ENCODE data around the gene SLC6A9. TPM values are rescaled to one million over a fixed set of nuclear protein-coding genes. Genes with fewer than 3 reads are reported as not detected.

SLC6A9 gene
- total and polyA plus RNA-seq, 2 donors (not counting 1 experiment from before 2014, with no cell fraction given), result 0.28 to 5.5 TPM

DNA sequence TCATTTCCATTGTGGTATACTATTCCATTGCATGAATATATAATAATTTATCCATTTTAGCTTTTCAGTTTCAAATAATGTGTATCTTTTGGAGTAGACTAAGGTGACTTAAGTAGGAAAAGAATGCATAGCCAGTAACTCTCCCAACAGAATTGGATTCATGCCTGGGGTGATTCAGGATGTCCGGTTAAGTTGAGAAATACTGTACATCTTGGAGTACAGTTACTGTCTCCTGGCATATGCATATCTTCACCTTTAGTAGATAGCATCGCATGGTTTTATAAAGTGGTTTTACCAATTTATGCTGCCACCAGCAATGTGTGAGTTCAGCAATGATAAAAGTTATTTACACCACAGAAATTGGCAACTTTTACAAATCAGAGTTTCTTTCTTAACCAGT lies 18.6 kb upstream of the SLC6A9 start:
- ChIA-PET POLR2A (no interaction called here), CTCF (interaction anchor here (1.0 to 6.6 kb wide), 9 partner anchors 10 to 520 kb away, joined by 3 to 89 read pairs (median 17); partner anchors contain the start of gene PTPRF)
- peaks cover 18% of the 10 kb centered on the region for H3K27me3 Mint-ChIP-seq
- intact Hi-C loops (cut with micrococcal nuclease), result loop anchor here (5.0 kb wide), 1 partner anchor 118 kb away; the partner anchor contains the start of gene ARTN
- Histone ChIP-seq H3K79me2 (ENCODE audit: control insufficient read depth, insufficient read depth, low read length) (no peaks in the 10 kb centered on the region), H3K9ac (ENCODE audit: low read length) (no peak overlapping the region), H4K20me1 (ENCODE audit: control insufficient read depth, insufficient read depth, low read length, poor library complexity, severe bottlenecking) (no peaks in the 10 kb centered on the region), H3K9me3 (ENCODE audit: control extremely low read depth in 1 of 3, control insufficient read depth in 2 of 3, insufficient read depth in 1 of 3, low read length in 2 of 3) (no peaks in the 10 kb centered on the region), H3K4me3 (ENCODE audit: control extremely low read depth in 1 of 5, extremely low read depth in 1 of 5, insufficient read depth in 1 of 5, low read depth in 2 of 5, low read length in 4 of 5) (no peak overlapping the region), H3K4me1 (ENCODE audit: control insufficient read depth in 2 of 2, insufficient read depth in 2 of 2, low read length in 2 of 2) (peaks cover 0 to 3% of the 10 kb centered on the region in 2 donors), H3K27me3 (replicated peaks in 1 of 4; ENCODE audit: control extremely low read depth in 1 of 4, control insufficient read depth in 3 of 4, insufficient read depth in 4 of 4, low read length in 3 of 4) (peaks cover 0 to 7% (median 0%) of the 10 kb centered on the region in 4 experiments), H3K4me2 (replicated peaks; ENCODE audit: low read depth, low read length, poor library complexity, severe bottlenecking) (no peak overlapping the region), H2AFZ (ENCODE audit: insufficient read depth, low read depth, low read length, poor library complexity, severe bottlenecking) (no peak overlapping the region), H3K27ac (ENCODE audit: low read length in 2 of 2) (no peak overlapping the region), H3K36me3 (replicated peaks in 1 of 2; ENCODE audit: control extremely low read depth in 1 of 2, control insufficient read depth in 1 of 2, extremely low read depth in 1 of 2, insufficient read depth in 2 of 2, low read length in 1 of 2) (no peaks in the 10 kb centered on the region)
- no peak for TF ChIP-seq EZH2 (IDR thresholded peaks at IDR 0.05; ENCODE audit: borderline replicate concordance, insufficient read depth, low read depth, low read length, poor library complexity, severe bottlenecking)
- TF ChIP-seq CTCF (IDR thresholded peaks at IDR 0.05), result no peak
- peaks cover 6% of the 10 kb centered on the region for H3K4me1 Mint-ChIP-seq
- ATAC-seq (ENCODE audit: low read depth) (no peak), DNase-seq (no peak)
- no peaks in the 10 kb centered on the region for H3K9me3 Mint-ChIP-seq (ENCODE audit: insufficient read depth)
- H3K4me3 Mint-ChIP-seq, result no peak overlapping the region
- no peak overlapping the region for H3K27ac Mint-ChIP-seq
- no CpG with 5 or more reads among the region's 2 CpGs for WGBS (ENCODE audit: insufficient coverage)

DNA sequence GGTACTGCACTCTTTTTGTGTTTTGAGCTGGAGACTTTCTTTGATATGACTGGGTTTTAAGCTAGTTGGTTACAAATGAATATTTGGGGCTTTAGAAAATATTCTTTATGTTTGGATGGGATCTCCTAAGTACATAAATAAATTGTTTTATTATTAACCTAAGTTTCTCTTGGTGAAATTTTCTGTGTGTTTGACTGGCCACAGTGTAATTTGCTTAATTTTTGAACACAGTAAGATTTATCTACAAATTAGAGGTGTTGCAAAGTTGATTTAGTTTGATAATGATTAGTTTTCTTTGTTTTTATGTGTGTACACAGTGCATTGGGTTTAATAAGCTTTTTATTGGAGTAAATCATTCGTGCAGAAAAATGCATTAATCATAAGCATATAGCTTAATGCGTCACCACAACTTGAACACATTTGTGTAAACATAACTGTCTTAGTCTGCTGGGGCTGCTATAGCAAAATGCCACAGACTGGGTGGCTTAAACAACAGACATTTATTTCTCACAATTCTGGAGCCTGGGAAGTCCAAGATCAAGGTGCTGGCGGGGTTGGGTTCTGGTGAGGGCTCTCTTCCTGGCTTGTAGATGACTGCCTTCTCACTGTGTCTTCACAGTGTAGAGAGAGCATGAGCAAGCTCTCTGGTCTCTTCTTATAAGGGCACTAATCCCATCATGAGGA lies 17.4 kb upstream of the SLC6A9 start:
- H4K20me1 ChIP-seq (ENCODE audit: control insufficient read depth, insufficient read depth, low read length, poor library complexity, severe bottlenecking), result no peaks in the 10 kb centered on the region
- H3K27ac Mint-ChIP-seq, result no peak overlapping the region
- H3K27me3 Mint-ChIP-seq, result peaks cover 22% of the 10 kb centered on the region
- H3K9me3 Mint-ChIP-seq (ENCODE audit: insufficient read depth), result no peaks in the 10 kb centered on the region
- peaks cover 0 to 7% (median 0%) of the 10 kb centered on the region in 4 experiments for H3K27me3 ChIP-seq (replicated peaks in 1 of 4; ENCODE audit: control extremely low read depth in 1 of 4, control insufficient read depth in 3 of 4, insufficient read depth in 4 of 4, low read length in 3 of 4)
- 83% methylated on average over 1 of the region's 3 CpGs for WGBS (ENCODE audit: insufficient coverage)
- no peak overlapping the region for H3K4me3 ChIP-seq (ENCODE audit: control extremely low read depth in 1 of 5, extremely low read depth in 1 of 5, insufficient read depth in 1 of 5, low read depth in 2 of 5, low read length in 4 of 5)
- no peak overlapping the region for H3K4me2 ChIP-seq (replicated peaks; ENCODE audit: low read depth, low read length, poor library complexity, severe bottlenecking)
- ChIA-PET POLR2A (interaction anchor here (0.6 kb wide), 1 partner anchor 20 kb away, joined by 4 read pairs; no protein-coding TSS in a partner anchor), CTCF (interaction anchor here (0.7 to 6.6 kb wide), 24 partner anchors 8 to 522 kb away, joined by 3 to 89 read pairs (median 5); partner anchors contain the start of gene PTPRF)
- intact Hi-C loops (cut with micrococcal nuclease), result loop anchor here (5.0 kb wide), 1 partner anchor 116 kb away; the partner anchor contains the start of gene ARTN
- H3K4me3 Mint-ChIP-seq, result no peak overlapping the region
- DNase-seq, result no peak
- no peak for TF ChIP-seq CTCF (IDR thresholded peaks at IDR 0.05)
- TF ChIP-seq EZH2 (IDR thresholded peaks at IDR 0.05; ENCODE audit: borderline replicate concordance, insufficient read depth, low read depth, low read length, poor library complexity, severe bottlenecking), result no peak
- H3K9ac ChIP-seq (ENCODE audit: low read length), result no peak overlapping the region
- peaks cover 6% of the 10 kb centered on the region for H3K4me1 Mint-ChIP-seq
- peaks cover 0 to 3% of the 10 kb centered on the region in 2 donors for H3K4me1 ChIP-seq (ENCODE audit: control insufficient read depth in 2 of 2, insufficient read depth in 2 of 2, low read length in 2 of 2)
- H2AFZ ChIP-seq (ENCODE audit: insufficient read depth, low read depth, low read length, poor library complexity, severe bottlenecking), result no peak overlapping the region
- no peaks in the 10 kb centered on the region for H3K36me3 ChIP-seq (replicated peaks in 1 of 2; ENCODE audit: control extremely low read depth in 1 of 2, control insufficient read depth in 1 of 2, extremely low read depth in 1 of 2, insufficient read depth in 2 of 2, low read length in 1 of 2)
- no peak overlapping the region for H3K27ac ChIP-seq (ENCODE audit: low read length in 2 of 2)
- H3K79me2 ChIP-seq (ENCODE audit: control insufficient read depth, insufficient read depth, low read length), result no peaks in the 10 kb centered on the region
- ATAC-seq (ENCODE audit: low read depth), result no peak
- no peaks in the 10 kb centered on the region for H3K9me3 ChIP-seq (ENCODE audit: control extremely low read depth in 1 of 3, control insufficient read depth in 2 of 3, insufficient read depth in 1 of 3, low read length in 2 of 3)

All from B cell (primary cell).